Pancreas (tissue), 10 donors: ENCODE measurements around the gene MRPS18C. TPM values are rescaled to one million over a fixed set of nuclear protein-coding genes. Genes with fewer than 3 reads are reported as not detected.

Experiments
- ATAC-seq, 4 donors: fragments of 200-7000 bp; cut with Tn5 transposase; one replicate each; pipeline versions ENCODE4 v1.8.0 to v1.9.1; 2020; ENCODE audit warnings: mild to moderate bottlenecking in 4 of 4, moderate library complexity in 4 of 4
- DNase-seq, 6 donors: peaks; one replicate each; pipeline ENCODE4 v3.0.0-alpha.2; 2020
- FAIRE-seq: peaks from 2 replicates; lab custom pipeline; 2012; peaks lifted over from hg19 to GRCh38; lab: Jason Lieb, UNC
- H3K27ac ChIP-seq, 4 donors: fragments of 200-600 bp; sonication (generic); 1 replicate in 3 of 4; 2 replicates in 1 of 4; pipeline versions ENCODE4 v1.5.0 to v1.8.0; 2020
- H3K27me3 ChIP-seq, 4 donors: fragments of 200-600 bp; one replicate each; pipeline ENCODE4 v1.8.0; 2021
- H3K36me3 ChIP-seq, 3 donors: fragments of 200-600 bp; sonication (generic) in 1 of 3; one replicate each; pipeline versions ENCODE4 v1.5.0 to v1.8.0; 2020 to 2021
- H3K4me1 ChIP-seq, 3 donors: fragments of 200-600 bp; one replicate each; pipeline ENCODE4 v1.8.0; 2021
- H3K4me3 ChIP-seq, 4 donors: fragments of 200-600 bp; sonication (generic) in 2 of 4; one replicate each; pipeline versions ENCODE4 v1.5.0 to v1.8.0; 2020 to 2021
- H3K9me3 ChIP-seq, 4 donors: fragments of 200-600 bp; one replicate each; pipeline ENCODE4 v1.8.0; 2021
- CTCF ChIP-seq, 4 donors: fragments of 200-600 bp; sonication (generic) in 3 of 4; IDR thresholded peaks; one replicate each; pipeline versions ENCODE4 v1.5.0 to v1.8.0; 2021; ENCODE audit warnings: antibody characterized with exemption in 4 of 4
- WGBS, 2 donors: extraction: QIAGEN DNeasy Blood & Tissue Kit; methylation state at CpG; one replicate each; pipeline ENCODE4 v1.1.7; 2013; 5-methylcytosine and 5-hydroxymethylcytosine counted together
- intact Hi-C, 3 donors: fragments of 100-400 bp; cut with DNase I; formaldehyde crosslinking; loops; one replicate each; pipeline versions ENCODE4 v1.11.1 to v1.14.2; 2022
- polyA plus RNA-seq, 2 donors: library from polyadenylated mRNA; stranded (reverse); fragments of 200-250 nt; gene quantifications; one replicate each; pipeline ENCODE4 v1.2.3, GENCODE V29; 2013
- total RNA-seq, 6 donors: library from RNA; stranded (reverse); fragmentation: NEBNext Ultra II Directional in 4 of 6; extraction: Animal tissue kit (Norgen Biotek cat#: 25700) in 4 of 6; gene quantifications; one replicate each; pipeline versions ENCODE4 v1.2.1 to v1.2.4, GENCODE V29; 2021 to 2023
- donor health status: healthy with polysubstance abuse.
- donor health status: DM: no; HTN: no; CAD: no; lungs with moderate emphysema.
- donor health status: DM: no; HTN: no; CAD: no.
- donor health status: control.
- donor health status: control.
- donor health status: Bipolar disorder and iron deficiency.
- donor health status: DM: yes; HTN: yes; CAD: no.
- donor health status: DM: no; HTN: no; CAD: no.
- donor health status: DM: no; HTN: no; CAD: no.
- donor health status: DM: yes; HTN: yes; CAD: no.

Gene MRPS18C
- total and polyA plus RNA-seq, 8 donors: 9.0 to 22.2 (median 16.8) TPM

- ATAC-seq (no peak), FAIRE-seq (no peak), DNase-seq (no peak)
- intact Hi-C loops: no loop called here
- no peaks in the 10 kb centered on the region for H3K4me1 ChIP-seq
- 70 to 79% methylated on average over 3 of the region's 3 CpGs for WGBS, 2 donors
- H3K27me3 ChIP-seq: no peaks in the 10 kb centered on the region
- no peaks in the 10 kb centered on the region for H3K9me3 ChIP-seq
- no peak overlapping the region for H3K27ac ChIP-seq
- no peak overlapping the region for H3K4me3 ChIP-seq
- TF ChIP-seq CTCF (IDR thresholded peaks at IDR 0.05): no peak
- peaks cover 4 to 17% (median 7%) of the 10 kb centered on the region in 3 donors for H3K36me3 ChIP-seq
Observed at GRCh38 chr4:83440899-83441298, 15.0 kb upstream of the MRPS18C start.

- Histone ChIP-seq H3K27me3 (no peaks in the 10 kb centered on the region), H3K4me1 (peaks cover 0 to 6% (median 0%) of the 10 kb centered on the region in 3 donors), H3K4me3 (no peak overlapping the region), H3K36me3 (peaks cover 0 to 8% (median 7%) of the 10 kb centered on the region in 3 donors), H3K27ac (no peak overlapping the region), H3K9me3 (no peaks in the 10 kb centered on the region)
- WGBS, 2 donors: 63 to 67% methylated on average over 2 of the region's 2 CpGs
- no peak for FAIRE-seq
- intact Hi-C loops: no loop called here
- TF ChIP-seq CTCF (IDR thresholded peaks at IDR 0.05): no peak
- DNase-seq: no peak
- no peak for ATAC-seq
Observed at GRCh38 chr4:83449009-83449408, 6.8 kb upstream of the MRPS18C start.

GRCh38 chr4:83454686-83455085 lies 1.2 kb upstream of the MRPS18C start:
- H3K4me1 ChIP-seq: peaks cover 5 to 23% (median 10%) of the 10 kb centered on the region in 3 donors
- DNase-seq (no peak), FAIRE-seq (no peak), ATAC-seq (peak in 2 of 4 donors; percentile 2 to 4)
- peaks cover 0 to 4% (median 0%) of the 10 kb centered on the region in 3 donors for H3K36me3 ChIP-seq
- H3K9me3 ChIP-seq: no peaks in the 10 kb centered on the region
- WGBS, 2 donors: 8 to 9% methylated on average over 6 of the region's 6 CpGs
- peak overlapping the region; percentile 60 to 88 (median 66) for H3K4me3 ChIP-seq
- intact Hi-C loops: no loop called here
- H3K27ac ChIP-seq: peak overlapping the region in 3 of 4 donors; percentile 80 to 96 (median 94)
- no peaks in the 10 kb centered on the region for H3K27me3 ChIP-seq
- TF ChIP-seq CTCF (IDR thresholded peaks at IDR 0.05): no peak

- no peak for DNase-seq
- no peak for FAIRE-seq
- intact Hi-C loops: no loop called here
- Histone ChIP-seq H3K4me1 (peaks cover 5 to 23% (median 10%) of the 10 kb centered on the region in 3 donors), H3K27me3 (no peaks in the 10 kb centered on the region), H3K27ac (peak overlapping the region; percentile 80 to 96 (median 93)), H3K9me3 (no peaks in the 10 kb centered on the region), H3K4me3 (peak overlapping the region; percentile 60 to 88 (median 66)), H3K36me3 (peaks cover 0 to 4% (median under 1%) of the 10 kb centered on the region in 3 donors)
- TF ChIP-seq CTCF (IDR thresholded peaks at IDR 0.05): no peak
- ATAC-seq: no peak
- WGBS, 2 donors: 0% methylated on average over 7 of the region's 7 CpGs
Observed at GRCh38 chr4:83456184-83456501, 285 bp downstream of the MRPS18C start.

- Histone ChIP-seq H3K27me3 (no peaks in the 10 kb centered on the region), H3K36me3 (peaks cover 0 to 3% (median 0%) of the 10 kb centered on the region in 3 donors), H3K27ac (no peak overlapping the region), H3K9me3 (no peaks in the 10 kb centered on the region), H3K4me3 (no peak overlapping the region), H3K4me1 (no peaks in the 10 kb centered on the region)
- no peak for TF ChIP-seq CTCF (IDR thresholded peaks at IDR 0.05)
- FAIRE-seq: no peak
- intact Hi-C loops: no loop called here
- no peak for ATAC-seq
- DNase-seq: no peak
- 79 to 93% methylated on average over 4 of the region's 4 CpGs for WGBS, 2 donors
Observed at GRCh38 chr4:83473423-83473822, 17.6 kb downstream of the MRPS18C start.
